HG03354 (cell line): ENCODE results near the gene TDRD9.

Source experiments
- ATAC-seq: cut with Tn5 transposase; IDR thresholded peaks from one replicate; pipeline ENCODE4 v1.9.1; 2021; ENCODE audit warnings: mild to moderate bottlenecking; ENCODE audit not compliant: unreplicated experiment, poor library complexity, severe bottlenecking

TDRD9 gene

GRCh38 chr14:103890052-103890371, 38.2 kb upstream of the TDRD9 start:
- no peak for ATAC-seq

DNA sequence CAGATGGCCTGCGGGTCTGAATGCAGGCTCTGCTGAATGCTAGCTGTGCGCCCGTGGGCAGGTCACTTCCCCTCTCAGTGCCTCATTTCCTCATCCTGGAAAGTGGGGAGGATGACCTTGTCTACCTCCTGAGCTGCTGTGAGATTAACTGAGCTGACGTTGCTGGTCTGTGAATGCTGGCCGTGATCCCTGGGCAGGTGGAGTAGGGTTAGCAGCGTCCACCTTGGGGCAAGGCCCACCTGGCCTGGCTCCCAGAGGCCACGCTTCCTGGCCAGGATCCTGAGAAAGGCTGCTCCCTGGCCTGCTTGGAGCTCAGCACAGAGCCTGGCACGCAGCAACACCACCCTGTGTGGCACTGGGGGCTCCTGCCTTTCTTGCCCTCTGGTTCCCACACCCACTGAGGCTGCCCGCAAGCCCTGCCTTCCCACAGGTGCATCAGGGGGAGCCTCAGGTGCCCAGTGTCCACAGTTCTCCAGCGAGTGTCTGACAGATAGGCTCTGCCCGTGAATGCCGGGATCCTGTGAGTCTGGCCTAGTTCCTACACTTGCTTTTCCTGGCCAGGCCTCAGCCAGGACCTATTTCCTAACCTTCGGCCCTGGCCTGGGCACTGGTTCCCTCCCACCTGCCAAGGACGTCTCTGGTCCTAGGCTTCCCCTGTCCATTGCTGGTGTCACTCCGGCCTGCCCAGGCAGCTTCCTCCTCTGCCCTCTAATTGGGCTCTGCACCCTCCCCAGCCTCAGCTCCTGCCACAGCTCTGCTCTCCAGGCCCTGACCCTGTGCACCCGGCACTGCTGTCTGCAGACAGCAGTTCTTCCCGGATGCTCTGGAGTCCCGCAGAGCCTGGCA, 37.2 kb upstream of the TDRD9 start:
- no peak for ATAC-seq

DNA sequence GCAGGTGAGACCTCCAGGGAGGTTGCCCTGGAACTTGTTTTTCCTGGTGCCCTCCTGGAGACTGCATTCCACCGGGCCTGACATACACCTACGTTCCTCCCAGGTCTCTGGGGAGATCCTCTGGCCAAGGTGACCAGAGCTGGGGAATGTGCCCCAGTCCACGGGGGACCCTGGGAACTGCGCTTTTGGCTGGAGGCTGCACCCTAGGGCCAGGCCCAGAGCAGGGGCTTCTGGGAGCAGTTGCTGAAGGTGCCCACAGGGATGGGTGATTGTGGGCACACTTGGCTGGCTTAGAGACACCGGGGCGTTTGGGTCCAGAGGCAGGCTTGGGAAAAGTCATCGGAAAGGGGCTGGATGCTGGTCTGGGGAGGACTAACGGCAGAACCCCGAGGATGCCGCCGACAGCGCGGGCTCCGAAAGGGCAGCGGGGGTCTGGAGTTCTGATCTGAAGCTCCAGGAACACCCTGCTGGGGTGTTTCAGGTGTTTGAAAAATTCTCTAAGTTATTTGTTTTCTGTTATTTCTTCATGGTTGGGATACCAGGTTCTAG, 36.5 kb upstream of the TDRD9 start:
- ATAC-seq, result no peak

GRCh38 chr14:103892247-103892646, 36.0 kb upstream of the TDRD9 start:
- ATAC-seq, result no peak

DNA sequence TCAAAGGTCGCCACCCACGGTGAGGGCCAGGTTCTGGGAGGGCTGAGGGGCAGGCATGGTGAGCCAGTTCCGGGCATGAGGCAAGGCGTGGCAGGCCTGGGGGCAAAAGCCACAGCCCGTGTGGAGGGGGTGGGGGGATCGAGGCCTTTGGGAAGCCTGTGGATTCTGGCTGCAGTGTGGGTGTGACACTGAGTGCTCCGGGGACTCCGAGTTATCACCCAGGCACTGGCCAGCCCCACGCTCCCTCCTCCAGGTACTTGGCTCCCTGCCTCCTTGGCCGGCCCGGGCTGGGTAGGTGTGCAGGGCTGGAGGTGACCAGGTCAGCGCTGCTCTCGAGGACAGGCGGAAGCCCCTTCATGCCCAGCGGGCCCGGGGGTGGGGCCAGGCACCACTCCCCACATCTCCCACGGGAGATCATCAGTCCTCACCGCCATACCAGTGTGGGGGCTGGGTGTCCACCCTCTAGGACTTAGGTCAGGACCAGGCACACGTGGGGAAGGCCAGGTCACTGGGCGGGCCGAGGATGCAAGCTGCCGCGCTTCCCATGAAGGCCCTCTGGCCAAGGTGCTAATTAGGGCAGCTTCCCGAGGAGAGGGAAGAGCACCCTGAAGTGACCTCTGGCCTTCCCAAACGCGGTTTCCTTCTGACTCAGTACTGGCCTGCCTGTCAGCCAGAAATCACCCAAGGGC, 34.1 kb upstream of the TDRD9 start:
- no peak for ATAC-seq

GRCh38 chr14:103894723-103895059, 33.6 kb upstream of the TDRD9 start:
- ATAC-seq, result no peak

- no peak for ATAC-seq
Observed at GRCh38 chr14:103896578-103896977, 31.7 kb upstream of the TDRD9 start.

DNA sequence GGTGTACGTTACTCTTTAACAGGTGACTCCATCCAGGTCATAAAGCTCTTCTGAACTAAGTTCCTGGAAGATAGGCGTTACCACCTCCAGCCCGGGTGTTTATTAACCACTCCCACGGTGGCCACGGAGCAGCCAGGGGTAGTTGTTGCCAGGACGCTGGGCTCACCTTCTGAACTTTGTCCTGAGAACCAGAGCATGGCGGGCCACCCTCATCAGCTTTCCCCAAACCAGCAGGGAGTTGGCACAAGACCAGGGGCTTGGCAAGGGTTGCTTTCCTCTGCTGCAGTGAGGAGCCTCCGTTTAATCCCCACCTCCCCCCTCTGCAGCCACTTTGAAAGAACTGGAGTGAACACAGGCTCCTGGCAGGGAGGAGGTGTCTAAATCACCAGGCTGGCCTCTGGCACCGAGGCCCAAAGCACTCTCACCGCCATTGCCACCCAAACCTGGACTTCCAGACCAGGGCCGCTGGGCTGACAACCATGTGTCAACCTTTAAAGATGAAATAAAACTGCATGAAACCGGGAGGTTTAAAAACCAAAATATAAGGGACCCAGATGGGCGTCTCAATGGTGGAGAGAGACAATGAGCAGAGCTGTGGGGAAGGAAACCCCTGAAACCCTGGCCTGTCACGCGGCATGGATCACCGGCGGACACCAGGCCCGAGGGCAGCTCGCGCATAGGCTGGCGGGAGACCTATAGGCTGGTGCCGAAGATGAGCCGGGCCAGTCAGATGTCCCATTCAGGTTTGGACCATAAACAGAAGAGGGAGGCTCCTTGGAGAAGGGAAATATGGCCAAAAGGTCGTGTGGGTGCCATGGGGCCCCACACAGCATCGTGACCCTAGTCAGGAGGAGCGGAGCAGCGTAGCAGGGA, 30.9 kb upstream of the TDRD9 start:
- ATAC-seq, result no peak

DNA sequence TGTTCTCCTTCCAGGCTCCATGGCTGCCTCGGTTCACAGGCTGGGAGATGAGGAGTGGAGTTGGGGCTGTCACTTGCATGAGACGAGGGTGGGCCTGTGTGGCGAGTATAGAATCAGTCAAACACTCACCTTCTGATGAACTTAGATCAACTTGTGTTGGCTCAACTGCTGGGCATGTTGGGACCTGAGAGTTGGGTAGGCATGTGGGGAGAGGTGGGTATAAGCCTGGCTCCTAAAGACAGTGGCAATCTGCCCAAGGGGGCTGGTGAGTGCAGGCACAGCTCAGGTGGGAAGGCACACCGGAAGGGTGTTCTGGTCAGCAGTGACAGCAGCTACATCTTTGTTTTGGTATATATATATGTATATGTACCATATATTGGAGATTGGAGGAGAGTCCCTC, 30.1 kb upstream of the TDRD9 start:
- ATAC-seq, result no peak

- no peak for ATAC-seq
Observed at GRCh38 chr14:103898711-103899110, 29.5 kb upstream of the TDRD9 start.

GRCh38 chr14:103899316-103899715, 28.9 kb upstream of the TDRD9 start:
- no peak for ATAC-seq

- ATAC-seq, result no peak
Observed at GRCh38 chr14:103899833-103900232, 28.4 kb upstream of the TDRD9 start.

- ATAC-seq, result no peak
Observed at GRCh38 chr14:103904493-103905107, 23.7 kb upstream of the TDRD9 start.

DNA sequence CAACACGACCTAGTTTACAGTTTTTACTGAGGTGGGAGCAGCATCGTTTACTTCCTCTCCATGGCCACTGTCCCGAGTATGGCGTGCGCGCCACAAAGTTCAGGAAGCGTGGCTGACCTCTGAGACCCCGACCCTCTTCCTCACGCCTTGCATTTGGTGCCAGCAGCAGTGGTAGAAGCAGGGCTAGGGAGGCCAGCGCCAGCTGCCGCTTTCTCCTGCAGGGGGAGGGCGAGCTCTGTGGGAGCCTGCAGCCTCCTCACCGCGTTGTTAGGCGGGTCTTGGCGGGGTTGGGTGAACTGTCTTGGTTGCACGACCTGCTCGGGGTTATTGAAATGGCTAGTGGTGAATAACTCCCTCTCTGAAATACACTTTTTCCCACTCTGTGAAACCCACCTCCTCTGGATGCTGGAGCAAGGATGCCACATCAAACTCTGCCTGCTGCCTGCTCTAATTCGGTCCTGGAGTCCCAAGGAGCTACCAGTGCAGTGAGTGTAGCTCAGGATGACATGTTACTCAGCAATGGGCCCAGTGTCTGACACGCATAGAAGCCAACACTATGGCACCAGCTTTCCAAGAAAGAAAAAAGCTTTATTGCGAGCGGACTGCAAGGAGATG, 22.3 kb upstream of the TDRD9 start:
- no peak for ATAC-seq

DNA sequence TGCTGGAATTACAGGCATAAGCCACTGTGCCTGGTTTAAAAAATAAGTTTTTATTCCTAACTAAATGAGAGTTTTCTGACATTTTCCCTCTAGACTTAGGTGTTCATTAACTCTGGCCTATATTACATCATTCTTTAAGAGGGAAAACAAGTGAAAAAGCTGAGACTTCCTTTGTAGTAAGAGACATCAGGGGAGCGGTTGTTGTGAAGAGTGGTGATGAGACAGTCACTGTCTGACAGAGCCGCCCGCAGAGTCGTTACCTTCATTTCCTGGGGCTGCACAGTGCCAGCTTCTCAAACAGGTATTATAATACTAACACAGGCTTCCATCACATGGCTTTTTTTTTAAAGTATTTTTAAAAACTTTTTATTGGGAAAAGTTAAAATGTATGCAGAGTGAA, 19.7 kb upstream of the TDRD9 start:
- no peak for ATAC-seq

DNA sequence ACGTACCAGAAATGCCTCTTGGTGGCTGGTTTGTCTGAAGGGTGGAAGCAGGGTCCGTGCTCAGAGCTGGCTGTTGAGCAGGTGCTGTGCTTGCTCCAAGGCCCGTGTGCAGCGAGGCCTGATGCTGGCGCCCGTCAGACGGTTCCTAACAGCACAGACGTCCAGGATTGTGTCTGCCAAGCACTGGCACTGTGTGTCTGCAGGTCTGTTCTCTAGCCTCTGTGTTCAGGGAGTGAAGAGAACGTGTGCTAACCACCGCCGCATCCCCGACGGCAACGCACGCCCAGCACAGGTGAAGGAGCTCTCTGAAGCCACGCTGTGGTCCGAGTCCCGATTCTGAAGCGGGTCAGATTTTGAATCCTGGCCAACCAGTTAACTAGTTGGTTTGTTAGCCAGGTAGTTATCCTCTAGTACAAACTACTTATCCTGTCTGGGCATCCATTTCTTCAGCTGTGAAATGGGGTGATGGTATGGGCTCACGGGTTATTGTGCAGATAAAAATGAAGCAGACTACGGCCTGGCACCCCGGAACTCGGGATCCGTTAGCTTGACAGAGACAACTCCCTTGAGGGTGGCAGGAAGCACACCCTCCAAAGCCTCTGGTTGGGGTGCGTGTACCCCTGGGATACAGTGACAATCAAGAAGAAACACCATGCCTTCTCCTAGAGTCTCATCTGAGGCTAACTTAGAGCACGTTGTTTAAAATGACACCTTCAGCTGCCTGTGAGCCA, 18.6 kb upstream of the TDRD9 start:
- ATAC-seq, result no peak

DNA sequence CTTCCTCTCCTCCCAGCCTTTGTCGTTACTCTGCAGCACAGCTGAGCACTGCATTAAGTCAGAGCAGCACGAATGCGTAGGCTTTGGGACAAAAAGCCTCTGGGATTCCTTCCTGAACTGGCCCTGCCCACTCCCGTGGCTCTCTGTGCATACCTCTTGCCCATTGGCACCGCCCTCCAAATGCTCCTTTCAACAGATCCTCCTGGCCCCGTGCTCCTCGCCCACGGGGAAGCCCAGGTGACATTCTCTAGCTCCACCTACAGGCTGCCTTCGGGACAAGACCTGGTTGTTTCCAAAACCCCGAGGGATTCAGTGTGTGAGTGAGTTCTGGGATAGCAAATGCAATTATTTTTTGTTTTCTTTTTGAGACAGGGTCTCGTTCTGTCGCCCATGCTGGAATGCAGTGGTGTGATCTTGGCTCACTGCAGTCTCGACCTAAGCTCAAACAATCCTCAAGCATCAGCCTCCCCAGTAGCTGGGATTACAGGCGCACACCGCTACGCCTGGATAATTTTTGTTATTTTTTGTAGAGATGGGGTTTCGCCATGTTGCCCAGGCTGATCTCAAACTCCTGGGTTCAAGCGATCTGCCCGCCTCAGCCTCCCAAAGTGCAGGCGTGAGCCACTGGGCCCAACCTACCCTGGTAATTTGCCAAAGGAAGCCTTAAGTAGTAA, 17.9 kb upstream of the TDRD9 start:
- peak; percentile 54 for ATAC-seq

GRCh38 chr14:103910984-103911383, 17.3 kb upstream of the TDRD9 start:
- ATAC-seq, result no peak
